K562 (cell line): Measurements from ENCODE around the gene FBXO17. TPM values are rescaled to one million over a fixed set of nuclear protein-coding genes. Genes with fewer than 3 reads are reported as not detected.

Source experiments
- ATAC-seq: fragments of 200-7000 bp; cut with Tn5 transposase; 3 replicates; pipeline ENCODE4 v1.9.1; 2020; ENCODE audit warnings: moderate library complexity
- BruUV-seq: library from RNA; stranded (reverse); fragments of 400-500 nt; replicated peaks from 2 replicates; lab custom pipeline; 2021; lab: Mats Ljungman, UMichigan
- CTCF ChIA-PET: fragments of 300-600 bp; formaldehyde crosslinking; extraction: SDS; loops from one replicate; lab custom pipeline; 2021; ENCODE audit warnings: low intra/inter-chr PET ratio; lab: Yijun Ruan, JAX
- POLR2A ChIA-PET: fragments of 300-600, 350-650 bp; sonication (Branson Sonifier 250); formaldehyde crosslinking; extraction: SDS; loops from one replicate; lab custom pipeline; 2021; ENCODE audit warnings: antibody characterized with exemption, inconsistent platforms; lab: Yijun Ruan, JAX
- DNase-seq, 4 experiments: peaks; one replicate each; pipeline versions ENCODE4 v3.0.0 to v3.0.0-alpha.2; 2011 to 2018; ENCODE audit warnings: low spot score in 3 of 4, mixed read lengths in 3 of 4; ENCODE audit errors: extremely low read depth in 1 of 4
- FAIRE-seq: peaks from 2 replicates; lab custom pipeline; 2011; peaks lifted over from hg19 to GRCh38; lab: Jason Lieb, UNC
- H2AFZ ChIP-seq: 2 replicates; pipeline ENCODE4 v1.6.0; 2011; ENCODE audit warnings: low read depth, low read length, control low read depth, inconsistent platforms
- H3K27ac ChIP-seq: fragments of 200-600 bp; 3 replicates; pipeline ENCODE4 v1.8.0; 2011; ENCODE audit warnings: low read depth, mild to moderate bottlenecking, control low read depth, inconsistent platforms, low read length, moderate library complexity, mixed read lengths; ENCODE audit errors: extremely low read depth
- H3K27me3 ChIP-seq, 2 experiments: fragments of 300-600 bp in 1 of 2; 2 replicates in 1 of 2; 3 replicates in 1 of 2; pipeline versions ENCODE4 v1.6.0 to v1.8.0; 2011; ENCODE audit warnings: inconsistent platforms in 2 of 2, low read length in 2 of 2, mild to moderate bottlenecking in 1 of 2, mixed read lengths in 1 of 2, moderate library complexity in 1 of 2; ENCODE audit not compliant: control insufficient read depth in 2 of 2, insufficient read depth in 2 of 2
- H3K36me3 ChIP-seq: fragments of 300-600 bp; 3 replicates; pipeline ENCODE4 v1.8.0; 2011; ENCODE audit warnings: mild to moderate bottlenecking, low read length, inconsistent platforms; ENCODE audit not compliant: control insufficient read depth, insufficient read depth
- H3K4me1 ChIP-seq, 2 experiments: fragments of 200-600 bp in 1 of 2; replicated peaks in 1 of 2; 2 replicates in 1 of 2; 3 replicates in 1 of 2; pipeline versions ENCODE4 v1.5.1 to v1.8.0; 2011; ENCODE audit warnings: inconsistent platforms in 2 of 2, low read length in 2 of 2, mild to moderate bottlenecking in 1 of 2, mixed read lengths in 1 of 2, moderate library complexity in 1 of 2; ENCODE audit not compliant: control insufficient read depth in 2 of 2, insufficient read depth in 2 of 2
- H3K4me2 ChIP-seq: 2 replicates; pipeline ENCODE4 v1.6.1; 2011; ENCODE audit warnings: low read length, control low read depth, inconsistent platforms, mixed read lengths; ENCODE audit not compliant: insufficient read depth
- H3K4me3 ChIP-seq: fragments of 200-600 bp; sonication (generic), shearing (Covaris generic); 2 replicates; pipeline ENCODE4 v1.5.1; 2016; ENCODE audit warnings: control low read depth, inconsistent platforms
- H3K79me2 ChIP-seq: fragments of 200-600 bp; 3 replicates; pipeline ENCODE4 v1.8.0; 2011; ENCODE audit warnings: low read length, inconsistent platforms; ENCODE audit not compliant: control insufficient read depth, insufficient read depth
- H3K9ac ChIP-seq, 2 experiments: 2 replicates each; pipeline versions ENCODE4 v1.6.0 to v1.6.1; 2011; ENCODE audit warnings: low read depth in 2 of 2, low read length in 2 of 2, control low read depth in 1 of 2, inconsistent platforms in 1 of 2, mild to moderate bottlenecking in 1 of 2, mixed read lengths in 1 of 2; ENCODE audit not compliant: insufficient read depth in 1 of 2
- H3K9me1 ChIP-seq: one replicate; pipeline ENCODE4 v1.6.0; 2011; ENCODE audit warnings: inconsistent platforms, mild to moderate bottlenecking, low read length, moderate library complexity; ENCODE audit not compliant: control insufficient read depth, insufficient read depth
- H3K9me3 ChIP-seq: replicated peaks from 2 replicates; pipeline ENCODE4 v1.5.1; 2011; ENCODE audit warnings: low read depth, low read length, inconsistent platforms; ENCODE audit not compliant: control insufficient read depth, insufficient read depth
- H4K20me1 ChIP-seq: replicated peaks from 2 replicates; pipeline ENCODE4 v1.6.1; 2011; ENCODE audit warnings: low read length, inconsistent platforms, mixed read lengths; ENCODE audit not compliant: control insufficient read depth, insufficient read depth
- AFF4 ChIP-seq: sonication (generic); formaldehyde crosslinking; IDR thresholded peaks from 2 replicates; pipeline ENCODE4 v1.8.0; 2023; ENCODE audit warnings: mild to moderate bottlenecking, missing genetic modification reagents
- EHMT2 ChIP-seq: fragments of 450-650 bp; IDR thresholded peaks from 2 replicates; pipeline ENCODE4 v1.6.1; 2018; ENCODE audit warnings: antibody characterized with exemption
- WGBS: fragments of 100-300 bp; shearing (Covaris generic); methylation state at CpG from one replicate; pipeline ENCODE4 v1.1.6; 2016; ENCODE audit warnings: low coverage, mixed read lengths; ENCODE audit not compliant: insufficient coverage; ENCODE audit errors: missing lambda C conversion rate; 5-methylcytosine and 5-hydroxymethylcytosine counted together
- in situ Hi-C: fragments of 300-500 bp; cut with MboI; formaldehyde crosslinking; loops from 4 replicates; pipeline ENCODE4 v1.15.0; 2018; ENCODE audit warnings: inconsistent platforms, mixed read lengths
- intact Hi-C: fragments of 100-400 bp; cut with micrococcal nuclease; formaldehyde crosslinking; loops from 2 replicates; pipeline ENCODE4 v1.14.2; 2022
- polyA plus RNA-seq, 8 experiments: library from polyadenylated mRNA; depleted of rRNA in 4 of 8; stranded (reverse) in 5 of 8; unstranded in 3 of 8; fragments of >200 nt; fragmentation: Nextera tagmentation in 2 of 8; fragmentation: Illumina TruSeq in 1 of 8; extraction: Ambion mirVana in 2 of 8; extraction: Trizol in 1 of 8; gene quantifications; 2 replicates each; pipeline versions ENCODE4 v1.2.1 to v1.2.3, GENCODE V29; 2011 to 2014; ENCODE audit warnings: inconsistent platforms in 1 of 8, missing spikeins in 1 of 8
- total RNA-seq, 7 experiments: library from RNA; depleted of rRNA in 6 of 7; stranded (reverse); fragments of >200 nt in 6 of 7; fragmentation: Illumina TruSeq in 2 of 7; extraction: Trizol in 2 of 7; gene quantifications; 2 replicates each; pipeline versions ENCODE4 v1.2.1 to v1.2.3, GENCODE V29; 2011 to 2021; ENCODE audit warnings: low replicate concordance in 1 of 7

The FBXO17 gene
- total and polyA plus RNA-seq, 9 of the 15 experiments (the other 6 are each of a cell fraction or from before 2014, with no cell fraction given), result 4.1 to 27.1 (median 19.0) TPM

- Histone ChIP-seq H3K4me3 (no peak overlapping the region), H2AFZ (no peak overlapping the region), H3K27me3 (peaks cover 0 to 11% of the 10 kb centered on the region in 2 experiments; a peak in 2 of 5 replicates), H3K36me3 (no peaks in the 10 kb centered on the region), H3K9me1 (no peaks in the 10 kb centered on the region), H3K9me3 (peaks cover 5% of the 10 kb centered on the region; the same call in 1 of the 2 replicates), H3K27ac (no peak overlapping the region), H3K79me2 (no peaks in the 10 kb centered on the region), H3K4me1 (peaks cover 0 to 9% of the 10 kb centered on the region in 2 experiments; a peak in 2 of 5 replicates), H3K4me2 (no peak overlapping the region), H3K9ac (no peak overlapping the region), H4K20me1 (no peaks in the 10 kb centered on the region)
- FAIRE-seq (no peak), DNase-seq (no peak), ATAC-seq (no peak)
- intact Hi-C loops (no loop called here), in situ Hi-C loops (no loop called here)
- WGBS, result 14% methylated on average over 1 of the region's 1 CpG
- POLR2A ChIA-PET, result interaction anchor here (0.9 to 1.0 kb wide), 2 partner anchors 10 to 13 kb away, joined by 3 read pairs; no protein-coding TSS in a partner anchor
- BruUV-seq, result no TSS peak
- TF ChIP-seq AFF4 (CRISPR knock-in tag) (no peak), EHMT2 (no peak)
- CTCF ChIA-PET, result no interaction called here
These were observed 9.7 kb upstream of the FBXO17 start for GRCh38 chr19:38985262-38985661.
